Prostate gland (tissue), 2 donors: Measurements from ENCODE around the gene TMC4.

Source experiments
- CTCF ChIP-seq, 4 experiments: fragments of 200-600 bp in 2 of 4; fragments of 450-650 bp in 2 of 4; sonication (generic) in 2 of 4; IDR thresholded peaks; 1 replicate in 3 of 4; 2 replicates in 1 of 4; pipeline ENCODE4 v1.5.1; 2016 to 2019; ENCODE audit warnings: antibody characterized with exemption in 4 of 4, mild to moderate bottlenecking in 2 of 4, moderate library complexity in 2 of 4
- POLR2A ChIP-seq: fragments of 450-650 bp; IDR thresholded peaks from one replicate; pipeline ENCODE4 v1.6.1; 2016; ENCODE audit warnings: antibody characterized with exemption, mild to moderate bottlenecking
- POLR2AphosphoS5 ChIP-seq: sonication (generic); formaldehyde crosslinking; IDR thresholded peaks from one replicate; pipeline ENCODE4 v1.6.1; 2017; ENCODE audit warnings: antibody characterized with exemption

GRCh38 chr19:54149021-54149812, 23.7 kb downstream of the TMC4 start:
- no peak for TF ChIP-seq CTCF (IDR thresholded peaks at IDR 0.05)
- TF ChIP-seq POLR2AphosphoS5 = no peak
- no peak for TF ChIP-seq POLR2A
